Large intestine (tissue), 1 donor: ENCODE data around the gene MRPS33. TPM values are rescaled to one million over a fixed set of nuclear protein-coding genes. Genes with fewer than 3 reads are reported as not detected.

Source experiments
- polyA plus RNA-seq: library from polyadenylated mRNA; unstranded; fragments of 120-200 nt; gene quantifications from one replicate; pipeline ENCODE4 v1.2.1, GENCODE V29; 2013

Gene MRPS33
- polyA plus RNA-seq, 1 donor = 95.7 TPM

Other genes with a start within 250 kb of the MRPS33 start
- 25.7 TPM for gene BRAF, start 90.0 kb downstream of the MRPS33 start, polyA plus RNA-seq
- gene TMEM178B, start 59.1 kb upstream of the MRPS33 start, polyA plus RNA-seq = 2.2 TPM